Activated CD4-positive, alpha-beta T cell treated with anti-CD3 and anti-CD28 coated beads, Interleukin-2, amount 10 ng/mL, durations not matched to agents 7 days and 5 days (primary cell): ENCODE measurements around the gene SURF2. TPM values are rescaled to one million over a fixed set of nuclear protein-coding genes. Genes with fewer than 3 reads are reported as not detected.

Experiments used
- CTCF ChIA-PET: fragments of 350-600 bp; sonication (Branson Sonifier 250); formaldehyde crosslinking; loops from one replicate; lab custom pipeline; 2021; ENCODE audit warnings: antibody characterized with exemption; lab: Charles Lee
- POLR2A ChIA-PET: fragments of 350-600 bp; sonication (Branson Sonifier 250); formaldehyde crosslinking; loops from one replicate; lab custom pipeline; 2021; ENCODE audit warnings: antibody characterized with exemption; lab: Charles Lee
- DNase-seq: peaks from one replicate; pipeline ENCODE4 v3.0.0-alpha.2; 2020
- H3K27ac Mint-ChIP-seq: one replicate; pipeline ENCODE4 v1.8.0; 2021; ENCODE audit warnings: mild to moderate bottlenecking, moderate library complexity, mixed read lengths
- H3K27me3 Mint-ChIP-seq: one replicate; pipeline ENCODE4 v1.8.0; 2021; ENCODE audit warnings: mixed read lengths
- H3K36me3 Mint-ChIP-seq: one replicate; pipeline ENCODE4 v1.8.0; 2021; ENCODE audit warnings: low read depth, mixed read lengths
- H3K4me1 Mint-ChIP-seq: one replicate; pipeline ENCODE4 v1.8.0; 2021; ENCODE audit warnings: mixed read lengths
- H3K4me3 Mint-ChIP-seq: one replicate; pipeline ENCODE4 v1.8.0; 2021; ENCODE audit warnings: mild to moderate bottlenecking, moderate library complexity, mixed read lengths
- H3K9me3 Mint-ChIP-seq: one replicate; pipeline ENCODE4 v1.8.0; 2021; ENCODE audit warnings: mixed read lengths
- total RNA-seq, 2 experiments: library from RNA; stranded (reverse); gene quantifications; one replicate each; pipeline ENCODE4 v1.2.3, GENCODE V29; 2021

Gene SURF2
- total RNA-seq, 2 experiments from 2014 or later = 14.8 to 16.0 TPM

GRCh38 chr9:133340916-133341315, 15.4 kb upstream of the SURF2 start:
- CTCF ChIA-PET = interaction anchor here (1.0 to 3.2 kb wide), 3 partner anchors 11 to 30 kb away, joined by 3 to 9 read pairs (median 4); no protein-coding TSS in a partner anchor
- H3K27me3 Mint-ChIP-seq = no peaks in the 10 kb centered on the region
- POLR2A ChIA-PET = no interaction called here
- no peak for DNase-seq
- H3K4me3 Mint-ChIP-seq = no peak overlapping the region
- no peaks in the 10 kb centered on the region for H3K9me3 Mint-ChIP-seq
- peak overlapping the region; percentile 78 for H3K27ac Mint-ChIP-seq
- peaks cover 34% of the 10 kb centered on the region for H3K36me3 Mint-ChIP-seq
- H3K4me1 Mint-ChIP-seq = peaks cover 42% of the 10 kb centered on the region

GRCh38 chr9:133341369-133342068, 14.8 kb upstream of the SURF2 start:
- CTCF ChIA-PET = interaction anchor here (1.0 to 3.2 kb wide), 5 partner anchors 9 to 75 kb away, joined by 3 to 9 read pairs (median 4); no protein-coding TSS in a partner anchor
- H3K4me3 Mint-ChIP-seq = no peak overlapping the region

GRCh38 chr9:133342069-133342406, 14.3 kb upstream of the SURF2 start:
- ChIA-PET CTCF (interaction anchor here (1.2 to 3.2 kb wide), 5 partner anchors 9 to 75 kb away, joined by 3 to 9 read pairs (median 6); no protein-coding TSS in a partner anchor), POLR2A (no interaction called here)
- DNase-seq = no peak
- Mint-ChIP-seq H3K27me3 (no peaks in the 10 kb centered on the region), H3K4me3 (no peak overlapping the region), H3K27ac (no peak overlapping the region), H3K36me3 (peaks cover 33% of the 10 kb centered on the region), H3K4me1 (peaks cover 41% of the 10 kb centered on the region), H3K9me3 (no peaks in the 10 kb centered on the region)

More at GRCh38 chr9:133341369-133342068, 14.8 kb upstream of the SURF2 start:
- H3K27me3 Mint-ChIP-seq = no peaks in the 10 kb centered on the region
- H3K36me3 Mint-ChIP-seq = peaks cover 30% of the 10 kb centered on the region
- H3K9me3 Mint-ChIP-seq = no peaks in the 10 kb centered on the region
- POLR2A ChIA-PET = no interaction called here
- no peak for DNase-seq
- peaks cover 41% of the 10 kb centered on the region for H3K4me1 Mint-ChIP-seq
- H3K27ac Mint-ChIP-seq = no peak overlapping the region

GRCh38 chr9:133342570-133342969, 13.8 kb upstream of the SURF2 start:
- peaks cover 41% of the 10 kb centered on the region for H3K4me1 Mint-ChIP-seq
- H3K4me3 Mint-ChIP-seq = no peak overlapping the region
- no peak overlapping the region for H3K27ac Mint-ChIP-seq
- ChIA-PET POLR2A (no interaction called here), CTCF (interaction anchor here (0.5 to 3.2 kb wide), 7 partner anchors 9 to 74 kb away, joined by 3 to 9 read pairs (median 3); no protein-coding TSS in a partner anchor)
- no peaks in the 10 kb centered on the region for H3K27me3 Mint-ChIP-seq
- peaks cover 34% of the 10 kb centered on the region for H3K36me3 Mint-ChIP-seq
- DNase-seq = no peak
- no peaks in the 10 kb centered on the region for H3K9me3 Mint-ChIP-seq

- peaks cover 46% of the 10 kb centered on the region for H3K4me1 Mint-ChIP-seq
- CTCF ChIA-PET = interaction anchor here (0.8 to 2.1 kb wide), 3 partner anchors 9 to 27 kb away, joined by 3 to 8 read pairs (median 3); no protein-coding TSS in a partner anchor
These were observed 12.3 kb upstream of the SURF2 start for GRCh38 chr9:133344071-133344470.

GRCh38 chr9:133344979-133345378, 11.4 kb upstream of the SURF2 start:
- peaks cover 48% of the 10 kb centered on the region for H3K4me1 Mint-ChIP-seq
- H3K36me3 Mint-ChIP-seq = peaks cover 40% of the 10 kb centered on the region
- CTCF ChIA-PET = no interaction called here
- no peaks in the 10 kb centered on the region for H3K27me3 Mint-ChIP-seq
- no peak for DNase-seq
- no peak overlapping the region for H3K27ac Mint-ChIP-seq
- no peak overlapping the region for H3K4me3 Mint-ChIP-seq
- POLR2A ChIA-PET = no interaction called here
- H3K9me3 Mint-ChIP-seq = no peaks in the 10 kb centered on the region

More at GRCh38 chr9:133344071-133344470, 12.3 kb upstream of the SURF2 start:
- no peak overlapping the region for H3K4me3 Mint-ChIP-seq
- no peaks in the 10 kb centered on the region for H3K9me3 Mint-ChIP-seq
- peaks cover 39% of the 10 kb centered on the region for H3K36me3 Mint-ChIP-seq
- no peaks in the 10 kb centered on the region for H3K27me3 Mint-ChIP-seq
- POLR2A ChIA-PET = no interaction called here
- DNase-seq = no peak
- H3K27ac Mint-ChIP-seq = no peak overlapping the region

GRCh38 chr9:133345596-133345995, 10.8 kb upstream of the SURF2 start:
- Mint-ChIP-seq H3K27ac (no peak overlapping the region), H3K36me3 (peaks cover 40% of the 10 kb centered on the region), H3K4me3 (no peak overlapping the region), H3K9me3 (no peaks in the 10 kb centered on the region), H3K4me1 (peaks cover 47% of the 10 kb centered on the region), H3K27me3 (no peaks in the 10 kb centered on the region)
- POLR2A ChIA-PET = no interaction called here
- no peak for DNase-seq
- CTCF ChIA-PET = no interaction called here

GRCh38 chr9:133346021-133346785, 10.1 kb upstream of the SURF2 start:
- peak overlapping the region; percentile 87 for H3K27ac Mint-ChIP-seq
- peaks cover 44% of the 10 kb centered on the region for H3K36me3 Mint-ChIP-seq
- H3K4me1 Mint-ChIP-seq = peaks cover 44% of the 10 kb centered on the region
- no peak for DNase-seq
- ChIA-PET CTCF (interaction anchor here (1.1 kb wide), 1 partner anchor 16 kb away, joined by 3 read pairs; no protein-coding TSS in a partner anchor), POLR2A (no interaction called here)
- H3K27me3 Mint-ChIP-seq = no peaks in the 10 kb centered on the region
- peak overlapping the region; percentile 90 for H3K4me3 Mint-ChIP-seq
- no peaks in the 10 kb centered on the region for H3K9me3 Mint-ChIP-seq

- CTCF ChIA-PET = interaction anchor here (0.8 to 1.7 kb wide), 6 partner anchors 8 to 140 kb away, joined by 3 to 8 read pairs (median 4); no protein-coding TSS in a partner anchor
- peak overlapping the region; percentile 98 for H3K27ac Mint-ChIP-seq
- peak overlapping the region; percentile 100 for H3K4me3 Mint-ChIP-seq
- H3K4me1 Mint-ChIP-seq = peaks cover 43% of the 10 kb centered on the region
- peak; percentile 40 for DNase-seq
- H3K9me3 Mint-ChIP-seq = no peaks in the 10 kb centered on the region
- peaks cover 49% of the 10 kb centered on the region for H3K36me3 Mint-ChIP-seq
- H3K27me3 Mint-ChIP-seq = no peaks in the 10 kb centered on the region
- POLR2A ChIA-PET = interaction anchor here (0.7 to 2.6 kb wide), 6 partner anchors 10 to 29 kb away, joined by 3 to 17 read pairs (median 4); partner anchors contain the start of gene STKLD1
These were observed 8.8 kb upstream of the SURF2 start for GRCh38 chr9:133347515-133347984.

GRCh38 chr9:133347985-133348717, 8.2 kb upstream of the SURF2 start, which contains the start of the genes MED22 and RPL7A:
Gene MED22, minus strand, starts transcription at chr9:133348131. Its CDS starts 1,469 bp downstream, at chr9:133346662.
Gene RPL7A, plus strand, starts transcription at chr9:133348218. Its CDS starts 26 bp downstream, at chr9:133348244.
- POLR2A ChIA-PET = interaction anchor here (0.6 to 2.6 kb wide), 7 partner anchors 9 to 181 kb away, joined by 3 to 17 read pairs (median 3); partner anchors contain the start of gene STKLD1
- peak within 1 kb of the TSS; percentile 100 for H3K4me3 Mint-ChIP-seq

GRCh38 chr9:133348718-133349573, 7.4 kb upstream of the SURF2 start:
- CTCF ChIA-PET = interaction anchor here (0.6 to 1.7 kb wide), 6 partner anchors 8 to 679 kb away, joined by 3 to 5 read pairs (median 3); partner anchors contain the start of genes DDX31 and GTF3C4
- POLR2A ChIA-PET = interaction anchor here (0.6 to 2.6 kb wide), 4 partner anchors 22 to 182 kb away, joined by 3 to 17 read pairs (median 4); partner anchors contain the start of gene STKLD1
- no peaks in the 10 kb centered on the region for H3K27me3 Mint-ChIP-seq
- peak overlapping the region; percentile 100 for H3K4me3 Mint-ChIP-seq
- H3K36me3 Mint-ChIP-seq = peaks cover 57% of the 10 kb centered on the region
- no peaks in the 10 kb centered on the region for H3K9me3 Mint-ChIP-seq
- H3K27ac Mint-ChIP-seq = peak overlapping the region; percentile 98
- DNase-seq = no peak
- peaks cover 44% of the 10 kb centered on the region for H3K4me1 Mint-ChIP-seq

More at GRCh38 chr9:133347985-133348717, 8.2 kb upstream of the SURF2 start, which contains the start of the genes MED22 and RPL7A:
- Mint-ChIP-seq H3K9me3 (no peaks in the 10 kb centered on the region), H3K27me3 (no peaks in the 10 kb centered on the region), H3K36me3 (peaks cover 53% of the 10 kb centered on the region), H3K27ac (peak within 1 kb of the TSS; percentile 98), H3K4me1 (peaks cover 43% of the 10 kb centered on the region)
- CTCF ChIA-PET = interaction anchor here (0.6 to 1.7 kb wide), 8 partner anchors 8 to 678 kb away, joined by 3 to 8 read pairs (median 3); partner anchors contain the start of genes DDX31 and GTF3C4
- peak; percentile 95 for DNase-seq
